Small intestine (tissue), 7 donors: ENCODE results near the gene PDE10A. TPM values are rescaled to one million over a fixed set of nuclear protein-coding genes. Genes with fewer than 3 reads are reported as not detected.

ENCODE experiments used
- DNase-seq, 2 donors: peaks; one replicate each; pipeline versions ENCODE4 v3.0.0 to v3.0.0-alpha.2; 2013
- FAIRE-seq: peaks from 2 replicates; lab custom pipeline; 2012; peaks lifted over from hg19 to GRCh38; lab: Jason Lieb, UNC
- H3K27ac ChIP-seq, 3 donors: one replicate each; pipeline ENCODE4 v1.5.1; 2013; ENCODE audit warnings: low read length in 2 of 3, mild to moderate bottlenecking in 2 of 3, control low read depth in 1 of 3, inconsistent platforms in 1 of 3, low read depth in 1 of 3, moderate library complexity in 1 of 3
- H3K27me3 ChIP-seq, 3 donors: one replicate each; pipeline ENCODE4 v1.6.1; 2013; ENCODE audit warnings: low read length in 3 of 3, inconsistent platforms in 1 of 3; ENCODE audit not compliant: control insufficient read depth in 3 of 3, insufficient read depth in 3 of 3
- H3K36me3 ChIP-seq, 3 donors: one replicate each; pipeline ENCODE4 v1.6.1; 2013; ENCODE audit warnings: low read length in 3 of 3, inconsistent platforms in 1 of 3, low read depth in 1 of 3, mild to moderate bottlenecking in 1 of 3, moderate library complexity in 1 of 3; ENCODE audit not compliant: control insufficient read depth in 3 of 3, insufficient read depth in 2 of 3
- H3K4me1 ChIP-seq, 3 donors: one replicate each; pipeline ENCODE4 v1.6.1; 2013; ENCODE audit warnings: low read length in 2 of 3, inconsistent platforms in 1 of 3, low read depth in 1 of 3, mild to moderate bottlenecking in 1 of 3, moderate library complexity in 1 of 3; ENCODE audit not compliant: control insufficient read depth in 3 of 3, insufficient read depth in 2 of 3
- H3K4me3 ChIP-seq, 3 donors: one replicate each; pipeline ENCODE4 v1.5.1; 2013; ENCODE audit warnings: low read length in 3 of 3, control low read depth in 1 of 3, inconsistent platforms in 1 of 3, low read depth in 1 of 3, mild to moderate bottlenecking in 1 of 3, moderate library complexity in 1 of 3
- H3K9me3 ChIP-seq, 2 donors: one replicate each; pipeline ENCODE4 v1.6.1; 2013; ENCODE audit warnings: low read depth in 1 of 2, low read length in 1 of 2; ENCODE audit not compliant: control insufficient read depth in 2 of 2, insufficient read depth in 1 of 2
- WGBS, 3 donors: extraction: QIAGEN DNeasy Blood & Tissue Kit; methylation state at CpG; one replicate each; pipeline ENCODE4 v1.1.7; 2013; 5-methylcytosine and 5-hydroxymethylcytosine counted together
- polyA plus RNA-seq, 4 donors: library from polyadenylated mRNA; stranded (reverse) in 3 of 4; unstranded in 1 of 4; fragments of 200-250 nt in 3 of 4; fragments of 120-200 nt in 1 of 4; gene quantifications; one replicate each; pipeline versions ENCODE4 v1.2.1 to v1.2.3, GENCODE V29; 2013
- donor health status: healthy with polysubstance abuse.
- donor health status: control.
- donor health status: control.
- donor health status: Bipolar disorder and iron deficiency.
- donor health status: healthy.

The PDE10A gene
- polyA plus RNA-seq, 4 donors = 0.22 to 2.0 (median 0.90) TPM

DNA sequence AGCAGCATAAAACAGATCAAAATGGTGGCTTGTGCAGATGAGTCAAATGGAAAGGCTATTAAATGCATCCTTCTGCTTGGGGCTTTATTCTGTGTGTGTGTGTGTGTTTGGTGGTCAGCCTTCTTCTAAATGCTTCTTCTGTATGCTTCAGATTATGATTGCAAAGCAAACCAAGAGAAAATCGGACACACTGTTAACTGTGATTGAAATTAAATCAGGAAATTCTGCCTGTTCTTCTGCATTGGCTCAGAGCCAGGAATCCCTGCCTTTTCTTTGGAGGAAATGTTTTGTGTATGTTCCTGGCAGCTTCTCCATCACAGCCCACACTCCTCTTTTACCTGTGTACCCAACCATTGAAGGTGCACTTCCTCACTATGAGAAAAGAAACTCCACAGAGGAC lies 22.3 kb upstream of the PDE10A start:
- no peaks in the 10 kb centered on the region for H3K36me3 ChIP-seq
- DNase-seq (no peak), FAIRE-seq (no peak)
- H3K9me3 ChIP-seq = peaks cover 0 to 2% of the 10 kb centered on the region in 2 donors
- 32 to 55% (median 35%) methylated on average over 1 of the region's 1 CpG for WGBS, 3 donors
- no peak overlapping the region for H3K4me3 ChIP-seq
- no peaks in the 10 kb centered on the region for H3K4me1 ChIP-seq
- H3K27ac ChIP-seq = no peak overlapping the region
- no peaks in the 10 kb centered on the region for H3K27me3 ChIP-seq

DNA sequence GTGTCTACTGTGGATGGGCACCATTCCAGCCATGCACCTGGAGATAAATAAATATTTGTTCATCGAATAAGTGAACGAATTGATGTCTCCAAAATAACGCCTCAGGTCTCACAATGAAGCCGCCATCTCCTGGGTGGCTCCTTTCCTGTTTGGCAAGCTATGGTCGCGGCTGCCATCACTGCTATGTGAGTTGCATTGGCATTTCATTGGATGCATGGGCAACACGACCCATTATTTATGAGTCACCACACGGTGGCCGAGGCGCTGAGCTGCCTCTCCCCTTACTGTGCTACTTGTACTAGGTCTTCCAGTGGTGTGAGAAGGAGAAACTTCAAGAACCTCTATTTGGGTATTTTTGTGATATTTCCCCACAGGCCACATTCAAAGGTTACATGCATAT lies 21.3 kb upstream of the PDE10A start:
- Histone ChIP-seq H3K27me3 (no peaks in the 10 kb centered on the region), H3K9me3 (no peaks in the 10 kb centered on the region), H3K4me3 (no peak overlapping the region), H3K36me3 (no peaks in the 10 kb centered on the region), H3K4me1 (no peaks in the 10 kb centered on the region), H3K27ac (no peak overlapping the region)
- no peak for DNase-seq
- FAIRE-seq = no peak
- 72 to 87% (median 77%) methylated on average over 10 of the region's 10 CpGs for WGBS, 3 donors

DNA sequence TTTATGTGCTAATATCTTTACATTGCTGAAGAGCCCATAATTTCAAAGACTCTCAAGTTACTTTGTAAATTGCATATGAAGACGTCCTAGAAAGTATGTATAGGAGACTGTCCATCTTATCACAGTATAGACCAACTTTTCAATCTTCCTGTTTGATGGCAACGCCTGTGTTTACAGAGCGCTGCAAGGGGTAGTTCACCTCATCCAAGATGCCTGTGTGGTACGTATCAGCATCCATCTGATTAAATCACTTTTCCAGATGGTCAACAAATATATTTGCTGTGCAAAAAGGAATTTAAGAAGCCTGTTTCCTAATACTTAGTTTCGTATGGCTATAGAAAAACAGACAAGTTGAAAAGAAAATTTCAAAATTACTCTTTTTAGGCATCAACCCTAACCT lies 17.9 kb upstream of the PDE10A start:
- no peaks in the 10 kb centered on the region for H3K9me3 ChIP-seq
- no peak overlapping the region for H3K4me3 ChIP-seq
- no peaks in the 10 kb centered on the region for H3K4me1 ChIP-seq
- FAIRE-seq (no peak), DNase-seq (no peak)
- H3K27me3 ChIP-seq = no peaks in the 10 kb centered on the region
- 71 to 81% (median 73%) methylated on average over 5 of the region's 5 CpGs for WGBS, 3 donors
- H3K36me3 ChIP-seq = no peaks in the 10 kb centered on the region
- H3K27ac ChIP-seq = no peak overlapping the region

DNA sequence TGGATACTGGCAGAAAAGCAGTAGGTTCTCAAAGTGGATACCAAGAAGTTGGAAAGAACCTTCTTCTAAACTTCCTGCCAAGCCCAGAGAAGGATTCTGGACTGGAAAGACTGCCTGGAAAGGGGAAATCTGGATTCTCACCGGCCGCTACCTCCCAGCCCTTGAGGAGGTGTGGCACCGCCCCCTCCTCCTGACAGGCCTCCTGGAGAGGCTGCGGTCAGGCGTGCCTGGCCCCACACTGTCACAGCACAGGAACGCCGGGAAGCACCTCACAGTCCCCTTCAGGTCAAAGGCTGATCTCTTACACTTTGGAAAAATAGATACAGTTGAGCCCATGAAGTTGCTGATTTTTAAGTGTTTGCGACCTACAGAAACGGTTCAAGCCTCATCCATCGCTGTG lies 16.3 kb upstream of the PDE10A start:
- FAIRE-seq (no peak), DNase-seq (no peak)
- 71 to 80% (median 74%) methylated on average over 10 of the region's 10 CpGs for WGBS, 3 donors
- no peak overlapping the region for H3K27ac ChIP-seq
- H3K36me3 ChIP-seq = no peaks in the 10 kb centered on the region
- no peaks in the 10 kb centered on the region for H3K4me1 ChIP-seq
- no peaks in the 10 kb centered on the region for H3K9me3 ChIP-seq
- H3K27me3 ChIP-seq = peaks cover 0 to under 1% (median 0%) of the 10 kb centered on the region in 3 donors
- H3K4me3 ChIP-seq = no peak overlapping the region

DNA sequence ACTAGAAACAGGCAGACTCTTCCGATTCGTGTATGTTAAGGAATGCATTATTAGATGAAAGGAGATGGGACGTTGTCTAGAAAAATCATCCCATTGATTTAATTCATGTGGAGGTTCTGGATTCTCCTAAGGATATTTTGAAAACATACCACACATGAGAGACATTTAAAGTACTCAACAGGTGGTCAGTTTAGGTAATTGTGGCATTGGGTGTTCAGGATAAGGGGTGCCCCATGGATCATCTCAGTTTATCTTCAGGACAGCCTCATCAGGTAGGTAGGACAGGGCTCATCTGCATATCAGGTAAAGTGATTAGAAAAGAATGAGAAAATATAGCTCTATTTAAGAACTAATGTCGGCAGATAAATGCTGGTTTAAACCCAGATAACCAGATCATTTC lies 15.9 kb upstream of the PDE10A start:
- Histone ChIP-seq H3K36me3 (no peaks in the 10 kb centered on the region), H3K27ac (no peak overlapping the region), H3K9me3 (no peaks in the 10 kb centered on the region), H3K4me3 (no peak overlapping the region), H3K27me3 (peaks cover 0 to 4% (median 0%) of the 10 kb centered on the region in 3 donors), H3K4me1 (no peaks in the 10 kb centered on the region)
- DNase-seq = no peak
- no peak for FAIRE-seq
- WGBS, 3 donors = 78 to 81% (median 79%) methylated on average over 4 of the region's 4 CpGs

DNA sequence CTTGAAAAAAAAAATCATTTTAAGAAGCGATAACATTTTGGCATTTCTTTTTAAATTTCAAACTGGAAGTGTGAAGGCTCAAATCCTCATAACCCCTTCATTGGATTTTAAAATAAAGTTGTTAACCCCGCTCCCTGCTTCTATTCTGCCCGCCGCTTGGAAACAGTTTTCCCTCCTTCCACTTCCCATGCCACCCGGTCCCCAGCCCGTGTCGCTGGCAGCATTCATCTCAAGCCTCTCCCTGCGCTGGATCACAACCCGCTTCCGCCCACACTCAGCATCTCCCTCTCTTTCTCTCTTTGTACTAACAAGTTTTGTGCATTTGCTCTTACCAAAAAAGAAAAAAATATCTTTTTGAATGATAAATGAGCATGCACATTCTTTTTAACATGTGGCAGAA lies 15.4 kb upstream of the PDE10A start:
- Histone ChIP-seq H3K9me3 (no peaks in the 10 kb centered on the region), H3K27me3 (peaks cover 0 to 5% (median 0%) of the 10 kb centered on the region in 3 donors), H3K27ac (no peak overlapping the region), H3K4me1 (no peaks in the 10 kb centered on the region), H3K36me3 (no peaks in the 10 kb centered on the region), H3K4me3 (no peak overlapping the region)
- no peak for FAIRE-seq
- DNase-seq = no peak
- 89 to 95% (median 94%) methylated on average over 10 of the region's 10 CpGs for WGBS, 3 donors

DNA sequence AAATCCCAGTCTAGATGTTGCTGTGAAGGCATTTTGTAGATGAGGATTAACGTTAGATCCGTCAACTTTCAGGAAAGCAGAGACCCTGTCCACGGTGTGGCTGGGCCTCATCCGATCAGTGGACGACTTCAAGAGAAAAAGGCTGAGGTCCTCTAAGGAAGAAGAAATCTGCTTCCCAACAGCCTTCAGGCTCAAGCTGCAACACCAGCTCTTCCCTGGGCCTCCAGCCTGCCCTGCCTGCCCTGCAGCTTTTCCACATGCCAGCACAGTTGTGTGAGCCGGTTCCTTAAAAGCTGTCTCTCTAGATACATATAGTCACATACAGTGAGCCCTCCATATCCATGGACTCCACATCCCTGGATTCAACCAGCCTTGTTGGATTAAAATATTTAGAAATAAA lies 14.1 kb upstream of the PDE10A start:
- Histone ChIP-seq H3K4me3 (no peak overlapping the region), H3K36me3 (no peaks in the 10 kb centered on the region), H3K4me1 (no peaks in the 10 kb centered on the region), H3K27me3 (peaks cover 0 to 7% (median 0%) of the 10 kb centered on the region in 3 donors), H3K9me3 (no peaks in the 10 kb centered on the region), H3K27ac (no peak overlapping the region)
- 88 to 98% (median 89%) methylated on average over 6 of the region's 6 CpGs for WGBS, 3 donors
- no peak for FAIRE-seq
- DNase-seq = no peak

DNA sequence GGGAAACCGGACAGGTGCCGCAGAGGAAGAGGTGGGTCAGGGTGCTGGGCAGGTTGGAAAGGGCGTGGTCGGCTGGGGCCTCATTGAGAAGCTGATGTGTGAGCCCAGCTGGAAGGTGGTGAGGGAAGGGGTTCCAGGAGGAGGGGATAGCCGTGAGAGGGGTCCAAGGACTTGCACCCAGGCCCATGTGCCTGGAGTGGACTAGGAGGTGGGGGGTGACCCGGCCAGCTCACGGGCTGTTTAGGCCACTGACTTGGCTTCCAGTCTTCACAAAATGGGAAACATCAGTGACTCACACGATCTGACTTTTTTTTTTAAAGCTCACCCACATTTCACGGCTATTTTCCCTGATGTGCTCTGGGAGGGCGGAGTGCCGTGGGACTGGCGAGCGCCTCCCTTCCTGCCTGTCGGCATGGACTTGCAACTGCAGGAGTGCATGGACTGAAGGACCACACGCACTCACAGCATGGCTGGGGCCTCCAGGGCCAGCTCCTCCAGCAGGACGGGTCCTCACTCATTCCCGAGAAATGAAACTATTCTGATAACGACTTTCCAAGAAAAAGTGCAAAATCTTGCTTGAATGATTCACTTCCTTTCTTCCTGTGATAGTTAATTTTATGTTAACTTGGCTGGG lies 13.5 kb upstream of the PDE10A start:
- Histone ChIP-seq H3K27me3 (peaks cover 0 to 7% (median 0%) of the 10 kb centered on the region in 3 donors), H3K4me1 (no peaks in the 10 kb centered on the region), H3K36me3 (no peaks in the 10 kb centered on the region), H3K4me3 (no peak overlapping the region), H3K27ac (no peak overlapping the region), H3K9me3 (no peaks in the 10 kb centered on the region)
- WGBS, 3 donors = 80 to 81% (median 81%) methylated on average over 18 of the region's 18 CpGs
- FAIRE-seq = no peak
- DNase-seq = no peak

DNA sequence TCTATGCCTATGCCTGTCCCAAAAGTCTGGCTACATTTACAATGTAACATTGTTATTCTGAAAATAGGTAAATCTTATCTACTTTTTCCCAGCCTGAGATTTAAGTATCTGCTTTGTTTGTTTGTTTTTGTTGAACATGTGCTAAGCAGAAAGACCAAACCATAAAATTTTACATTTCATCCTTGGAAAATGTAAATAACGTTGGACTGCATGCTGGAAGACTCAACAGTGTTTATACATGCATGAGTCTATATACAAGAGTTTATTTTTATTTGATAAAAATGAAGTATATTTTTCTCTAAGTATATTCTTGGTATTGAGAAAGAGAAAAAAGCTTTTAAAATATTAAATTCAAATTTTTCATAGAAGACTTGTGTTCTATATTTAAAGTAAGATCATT lies 12.1 kb upstream of the PDE10A start:
- H3K4me1 ChIP-seq = no peaks in the 10 kb centered on the region
- no peaks in the 10 kb centered on the region for H3K36me3 ChIP-seq
- no peak overlapping the region for H3K4me3 ChIP-seq
- WGBS, 3 donors = 52 to 59% (median 56%) methylated on average over 1 of the region's 1 CpG
- peaks cover 0 to 7% (median 0%) of the 10 kb centered on the region in 3 donors for H3K27me3 ChIP-seq
- DNase-seq (no peak), FAIRE-seq (no peak)
- H3K27ac ChIP-seq = no peak overlapping the region
- no peaks in the 10 kb centered on the region for H3K9me3 ChIP-seq
